ENCODE results near the gene FOXD4.
A peak's percentile ranks its signal among the peaks of the same experiment; 100 is the strongest.
"Not testable (repeated sequence)": the region's sequence is repeated elsewhere in the genome, so short reads cannot be mapped to it uniquely, and the experiment has no call there.

Gene FOXD4

GRCh38 chr9:117995-118467 is at the start of gene FOXD4:
Gene FOXD4 (minus strand): TSS chr9:118417. CDS start chr9:118119, 298 bp downstream.
- not testable (repeated sequence) for DNase-seq

GRCh38 chr9:159871-160270 is 41.7 kb upstream of the FOXD4 start:
- DNase-seq: peak; percentile 53

GRCh38 chr9:151173-151572 is 33.0 kb upstream of the FOXD4 start:
- not testable (repeated sequence) for DNase-seq

GRCh38 chr9:139880-140279 is 21.7 kb upstream of the FOXD4 start:
- not testable (repeated sequence) for DNase-seq

DNA sequence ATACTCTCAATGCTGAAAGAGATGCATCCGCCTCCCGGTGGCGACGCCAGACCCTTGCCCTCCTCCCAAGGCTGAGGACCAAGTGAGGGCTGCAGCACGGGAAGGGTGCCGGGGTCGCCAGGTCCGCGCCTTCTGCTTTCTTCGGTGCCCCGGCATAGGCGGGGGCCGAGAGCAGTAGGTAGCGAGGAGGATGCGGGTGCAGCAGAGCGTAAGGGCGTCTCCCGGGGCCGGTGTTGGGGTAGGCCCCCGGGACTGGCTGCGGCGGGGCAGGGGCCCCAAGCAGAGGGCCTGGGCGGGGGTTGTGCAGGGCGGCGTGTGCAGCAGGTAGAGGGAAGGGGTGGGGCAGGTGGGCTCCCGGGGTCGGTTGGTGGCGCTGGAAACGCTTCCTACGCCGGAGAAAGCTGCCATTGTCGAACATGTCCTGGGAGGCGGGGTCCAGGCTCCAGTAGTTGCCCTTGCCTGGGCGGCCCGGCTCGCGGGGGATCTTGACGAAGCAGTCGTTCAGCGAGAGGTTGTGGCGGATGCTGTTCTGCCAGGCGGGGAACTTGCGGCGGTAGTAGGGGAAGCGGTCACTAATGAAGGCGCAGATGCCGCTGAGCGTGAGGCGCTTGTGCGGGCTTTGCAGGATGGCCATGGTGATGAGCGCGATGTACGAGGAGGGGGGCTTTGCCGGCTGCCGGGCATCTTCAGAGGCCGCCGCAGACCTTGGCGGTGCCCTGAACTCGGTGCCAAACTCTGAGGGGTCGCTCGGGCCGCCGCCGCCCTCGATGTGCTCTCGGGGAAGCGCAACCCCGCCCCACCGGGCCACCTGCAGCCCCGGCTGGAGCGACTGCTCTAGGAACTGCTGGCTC is 848 bp downstream of the FOXD4 start:
- not testable (repeated sequence) for DNase-seq

GRCh38 chr9:116239-117077 is 1.8 kb downstream of the FOXD4 start:
- not testable (repeated sequence) for DNase-seq

DNA sequence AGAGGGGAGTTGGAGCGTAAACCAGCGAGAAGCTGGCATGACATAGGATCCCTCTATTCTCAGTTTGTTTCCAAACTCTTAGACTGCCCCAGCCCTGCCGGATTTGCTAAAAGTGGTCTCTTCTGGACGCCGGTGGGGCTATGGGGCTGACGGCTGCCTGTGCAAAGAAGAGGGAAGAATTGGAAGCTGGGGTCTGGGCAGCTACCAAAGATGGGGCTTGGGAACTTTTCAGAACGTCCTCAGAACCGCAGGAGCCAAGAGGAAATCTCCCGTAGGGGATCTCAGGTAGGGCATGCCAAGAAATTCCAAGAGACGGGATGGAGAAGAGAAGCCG is 3.1 kb downstream of the FOXD4 start:
- not testable (repeated sequence) for DNase-seq

DNA sequence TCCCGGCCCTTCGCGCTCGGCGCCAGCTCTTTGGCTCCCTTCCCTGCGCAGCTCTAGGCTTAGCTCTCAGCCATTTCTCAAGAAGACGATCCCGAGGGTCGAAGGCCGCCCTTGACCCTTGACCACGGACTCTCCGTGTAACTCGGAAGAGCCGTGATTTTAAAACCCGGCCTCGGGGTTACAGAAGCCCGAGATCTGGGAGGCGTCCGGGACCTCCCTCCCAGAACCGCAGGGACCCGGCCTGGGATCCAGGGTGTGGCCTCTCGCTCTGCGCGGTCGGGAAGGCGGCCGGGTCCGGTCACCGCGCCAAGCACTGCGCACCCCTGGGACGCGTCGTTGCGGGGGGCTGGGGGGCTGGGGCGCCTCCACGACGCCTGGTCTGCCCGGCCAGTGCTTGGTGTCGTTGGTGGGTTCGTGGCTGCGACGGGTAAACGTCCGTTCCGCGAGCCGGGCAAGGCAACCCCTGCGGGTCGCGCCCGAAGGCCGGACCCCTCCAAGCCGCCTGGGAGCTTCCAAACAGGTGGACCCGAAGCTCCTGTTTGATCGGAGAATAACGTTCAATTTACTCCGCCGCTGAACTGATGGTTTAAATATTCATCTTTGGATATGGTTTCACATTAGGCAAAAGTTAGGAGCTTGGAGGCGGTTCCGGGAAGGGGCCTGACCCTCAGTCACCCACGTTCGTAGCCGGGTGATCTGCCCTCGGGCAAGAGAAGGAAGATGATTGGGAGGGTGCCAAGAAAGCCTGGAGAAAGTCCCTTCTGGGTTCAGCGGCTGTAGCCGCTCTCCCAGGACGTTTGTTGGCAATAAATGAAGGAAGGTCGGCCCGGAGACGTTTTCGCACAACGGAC is 3.7 kb downstream of the FOXD4 start:
- peak; percentile 73 for DNase-seq

- peak; percentile 84 for DNase-seq
Measured at GRCh38 chr9:113468-114266, 4.5 kb downstream of the FOXD4 start.

- DNase-seq: not testable (repeated sequence)
Measured at GRCh38 chr9:112589-113467, 5.4 kb downstream of the FOXD4 start.

- not testable (repeated sequence) for DNase-seq
Measured at GRCh38 chr9:110672-111071, 7.5 kb downstream of the FOXD4 start.

DNA sequence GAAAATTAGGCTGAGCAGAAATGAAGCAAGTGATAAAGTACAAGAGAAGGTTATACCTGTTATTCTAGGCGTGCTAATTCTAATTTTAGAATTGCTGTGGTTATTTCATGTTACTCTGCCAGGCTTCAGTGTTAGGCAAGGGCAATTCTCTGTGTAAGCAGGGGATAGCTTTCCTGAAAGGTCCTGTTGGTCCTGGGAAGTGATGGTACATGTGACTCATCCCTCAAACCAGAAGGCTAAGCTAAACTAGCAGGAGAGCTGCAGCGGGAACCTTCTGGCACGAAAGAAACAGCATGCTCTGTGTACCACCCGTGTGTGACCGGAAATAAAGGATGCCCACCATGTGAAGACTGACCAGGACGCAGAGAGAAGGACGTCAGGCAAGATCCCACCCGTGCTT is 8.7 kb downstream of the FOXD4 start:
- not testable (repeated sequence) for DNase-seq

- not testable (repeated sequence) for DNase-seq
Measured at GRCh38 chr9:108742-109495, 9.3 kb downstream of the FOXD4 start.

DNA sequence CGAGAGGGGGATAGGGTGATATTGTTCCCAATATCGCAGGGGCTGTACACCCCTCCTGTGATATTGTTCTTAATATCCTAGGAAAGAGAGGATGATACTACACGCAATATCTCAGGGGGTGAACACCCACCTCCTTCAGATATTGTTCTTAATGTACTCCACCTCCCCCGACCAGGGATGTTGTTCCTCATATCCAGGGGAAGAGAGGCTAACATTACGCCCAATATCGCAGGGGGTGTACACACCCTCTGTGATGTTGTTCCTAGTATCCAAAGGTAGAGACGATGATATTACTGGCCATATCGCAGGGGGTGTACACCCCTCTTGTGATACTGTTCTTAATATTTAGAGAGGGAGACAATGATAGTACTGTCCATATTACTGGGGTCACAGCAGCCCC is 12.2 kb downstream of the FOXD4 start:
- not testable (repeated sequence) for DNase-seq

- DNase-seq: not testable (repeated sequence)
Measured at GRCh38 chr9:100430-100829, 17.8 kb downstream of the FOXD4 start.

- DNase-seq: not testable (repeated sequence)
Measured at GRCh38 chr9:99867-100266, 18.4 kb downstream of the FOXD4 start.

DNA sequence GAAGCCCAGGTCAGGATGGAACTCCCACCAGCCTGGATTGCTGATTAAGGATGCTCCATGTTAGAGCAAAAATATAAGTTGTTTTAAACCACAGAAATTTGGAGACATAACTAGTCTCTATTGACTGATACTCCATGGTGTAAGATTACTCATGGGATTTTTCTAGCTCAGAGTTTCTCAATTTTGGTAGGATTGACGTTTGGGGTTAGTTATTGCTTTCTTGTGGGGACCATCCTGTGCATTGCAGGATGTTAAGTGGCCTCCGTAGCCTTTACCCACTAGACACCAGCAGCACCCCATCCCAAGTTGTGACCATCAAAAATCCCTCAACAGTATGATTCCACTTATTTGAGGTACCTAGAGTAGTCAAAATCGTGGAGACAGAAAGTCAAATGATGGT is 19.4 kb downstream of the FOXD4 start:
- not testable (repeated sequence) for DNase-seq

- not testable (repeated sequence) for DNase-seq
Measured at GRCh38 chr9:94992-95391, 23.2 kb downstream of the FOXD4 start.

DNA sequence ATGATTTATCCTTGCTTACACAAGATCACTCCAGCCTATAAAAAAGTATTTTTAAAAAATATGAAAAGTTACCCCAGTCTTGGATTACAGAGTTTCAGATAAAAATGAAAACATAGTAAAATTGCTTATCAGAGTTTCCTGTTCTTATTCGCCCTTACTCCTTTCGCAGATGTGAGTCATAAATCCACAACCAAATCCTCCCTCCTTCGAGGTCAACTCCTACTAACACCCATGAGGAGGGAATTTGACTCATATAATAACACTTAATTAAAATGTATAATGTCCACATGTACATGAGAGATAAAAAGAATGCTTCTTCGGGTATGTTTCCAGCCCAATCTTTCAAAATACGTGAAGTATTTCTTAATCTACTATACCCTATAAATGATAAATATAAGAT is 23.9 kb downstream of the FOXD4 start:
- not testable (repeated sequence) for DNase-seq

- DNase-seq: not testable (repeated sequence)
Measured at GRCh38 chr9:93909-94308, 24.3 kb downstream of the FOXD4 start.
